ENCODE measurements around the gene GRIK5.
"Not testable (repeated sequence)": the region's sequence is repeated elsewhere in the genome, so short reads cannot be mapped to it uniquely, and the experiment has no call there.

The GRIK5 gene

GRCh38 chr19:42040031-42040430 is 30.0 kb downstream of the GRIK5 start:
- TF ChIP-seq CTCF (IDR thresholded peaks at IDR 0.05; ENCODE audit: control insufficient read depth, extremely low read depth, insufficient read depth): no peak
- DNase-seq (ENCODE audit: low read depth): no peak
- no peak overlapping the region for H3K4me3 ChIP-seq (ENCODE audit: low read depth, low read length)

GRCh38 chr19:42038666-42039065 is 31.3 kb downstream of the GRIK5 start:
- no peak for DNase-seq (ENCODE audit: low read depth)
- no peak for TF ChIP-seq CTCF (IDR thresholded peaks at IDR 0.05; ENCODE audit: control insufficient read depth, extremely low read depth, insufficient read depth)
- no peak overlapping the region for H3K4me3 ChIP-seq (ENCODE audit: low read depth, low read length)

- H3K4me3 ChIP-seq (ENCODE audit: low read depth, low read length): no peak overlapping the region
- DNase-seq (ENCODE audit: low read depth): no peak
- no peak for TF ChIP-seq CTCF (IDR thresholded peaks at IDR 0.05; ENCODE audit: control insufficient read depth, extremely low read depth, insufficient read depth)
These were observed 32.4 kb downstream of the GRIK5 start for GRCh38 chr19:42037649-42038048.

- DNase-seq (ENCODE audit: low read depth); H3K4me3 ChIP-seq (ENCODE audit: low read depth, low read length): not testable (repeated sequence)
- peak; percentile 75 for TF ChIP-seq CTCF (IDR thresholded peaks at IDR 0.05; ENCODE audit: control insufficient read depth, extremely low read depth, insufficient read depth)
These were observed 35.2 kb downstream of the GRIK5 start for GRCh38 chr19:42034640-42035391.

GRCh38 chr19:42033413-42033812 is 36.6 kb downstream of the GRIK5 start:
- no peak for TF ChIP-seq CTCF (IDR thresholded peaks at IDR 0.05; ENCODE audit: control insufficient read depth, extremely low read depth, insufficient read depth)
- no peak overlapping the region for H3K4me3 ChIP-seq (ENCODE audit: low read depth, low read length)
- no peak for DNase-seq (ENCODE audit: low read depth)

- TF ChIP-seq CTCF (IDR thresholded peaks at IDR 0.05; ENCODE audit: control insufficient read depth, extremely low read depth, insufficient read depth): no peak
- no peak overlapping the region for H3K4me3 ChIP-seq (ENCODE audit: low read depth, low read length)
- no peak for DNase-seq (ENCODE audit: low read depth)
These were observed 37.6 kb downstream of the GRIK5 start for GRCh38 chr19:42032431-42032830.
